ENCODE data around the gene MOCS1. TPM values are rescaled to one million over a fixed set of nuclear protein-coding genes. Genes with fewer than 3 reads are reported as not detected.

MOCS1 gene
- total and polyA plus RNA-seq, 2 experiments from 2014 or later = 17.2 to 28.1 TPM

DNA sequence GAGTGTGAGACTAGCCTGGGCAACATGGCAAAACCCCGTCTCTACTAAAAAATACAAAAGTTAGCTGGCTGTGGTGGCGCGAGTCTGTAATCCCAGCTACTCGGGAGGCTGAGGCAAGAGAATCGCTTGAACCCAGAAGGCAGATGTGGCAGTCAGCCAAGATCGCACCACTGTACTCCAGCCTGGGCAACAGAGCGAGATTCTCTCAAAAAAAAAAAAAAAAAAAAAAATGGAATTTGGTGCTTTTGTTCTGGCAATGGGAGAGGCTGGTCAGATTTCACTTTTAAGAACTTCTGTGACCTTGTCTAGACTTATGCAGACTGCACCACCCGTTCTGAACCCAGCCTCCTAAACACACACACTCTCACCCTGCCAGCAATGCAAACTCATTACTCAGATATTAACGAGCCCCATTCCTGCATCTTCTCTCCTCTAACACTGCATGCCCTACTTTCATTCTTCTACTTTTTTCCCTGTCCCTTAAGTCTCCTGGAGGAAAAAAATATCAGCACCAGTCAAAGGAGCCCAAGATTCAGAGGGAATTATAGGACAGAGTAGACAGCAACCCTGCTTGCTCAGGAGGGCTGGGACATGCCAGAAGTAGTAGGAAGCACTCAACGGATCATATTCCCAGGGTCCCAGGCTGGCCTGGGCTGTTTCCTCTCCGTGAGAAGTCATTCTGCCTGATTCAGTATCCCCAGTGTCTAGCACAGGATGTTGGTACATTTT lies 4.4 kb downstream of the MOCS1 start (continued):
- TF ChIP-seq, protein P1, sequence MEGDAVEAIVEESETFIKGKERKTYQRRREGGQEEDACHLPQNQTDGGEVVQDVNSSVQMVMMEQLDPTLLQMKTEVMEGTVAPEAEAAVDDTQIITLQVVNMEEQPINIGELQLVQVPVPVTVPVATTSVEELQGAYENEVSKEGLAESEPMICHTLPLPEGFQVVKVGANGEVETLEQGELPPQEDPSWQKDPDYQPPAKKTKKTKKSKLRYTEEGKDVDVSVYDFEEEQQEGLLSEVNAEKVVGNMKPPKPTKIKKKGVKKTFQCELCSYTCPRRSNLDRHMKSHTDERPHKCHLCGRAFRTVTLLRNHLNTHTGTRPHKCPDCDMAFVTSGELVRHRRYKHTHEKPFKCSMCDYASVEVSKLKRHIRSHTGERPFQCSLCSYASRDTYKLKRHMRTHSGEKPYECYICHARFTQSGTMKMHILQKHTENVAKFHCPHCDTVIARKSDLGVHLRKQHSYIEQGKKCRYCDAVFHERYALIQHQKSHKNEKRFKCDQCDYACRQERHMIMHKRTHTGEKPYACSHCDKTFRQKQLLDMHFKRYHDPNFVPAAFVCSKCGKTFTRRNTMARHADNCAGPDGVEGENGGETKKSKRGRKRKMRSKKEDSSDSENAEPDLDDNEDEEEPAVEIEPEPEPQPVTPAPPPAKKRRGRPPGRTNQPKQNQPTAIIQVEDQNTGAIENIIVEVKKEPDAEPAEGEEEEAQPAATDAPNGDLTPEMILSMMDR (conservative IDR thresholded peaks at IDR 0.05; ENCODE audit: low read depth in 2 of 2) = no peak
- TF ChIP-seq, protein P2, sequence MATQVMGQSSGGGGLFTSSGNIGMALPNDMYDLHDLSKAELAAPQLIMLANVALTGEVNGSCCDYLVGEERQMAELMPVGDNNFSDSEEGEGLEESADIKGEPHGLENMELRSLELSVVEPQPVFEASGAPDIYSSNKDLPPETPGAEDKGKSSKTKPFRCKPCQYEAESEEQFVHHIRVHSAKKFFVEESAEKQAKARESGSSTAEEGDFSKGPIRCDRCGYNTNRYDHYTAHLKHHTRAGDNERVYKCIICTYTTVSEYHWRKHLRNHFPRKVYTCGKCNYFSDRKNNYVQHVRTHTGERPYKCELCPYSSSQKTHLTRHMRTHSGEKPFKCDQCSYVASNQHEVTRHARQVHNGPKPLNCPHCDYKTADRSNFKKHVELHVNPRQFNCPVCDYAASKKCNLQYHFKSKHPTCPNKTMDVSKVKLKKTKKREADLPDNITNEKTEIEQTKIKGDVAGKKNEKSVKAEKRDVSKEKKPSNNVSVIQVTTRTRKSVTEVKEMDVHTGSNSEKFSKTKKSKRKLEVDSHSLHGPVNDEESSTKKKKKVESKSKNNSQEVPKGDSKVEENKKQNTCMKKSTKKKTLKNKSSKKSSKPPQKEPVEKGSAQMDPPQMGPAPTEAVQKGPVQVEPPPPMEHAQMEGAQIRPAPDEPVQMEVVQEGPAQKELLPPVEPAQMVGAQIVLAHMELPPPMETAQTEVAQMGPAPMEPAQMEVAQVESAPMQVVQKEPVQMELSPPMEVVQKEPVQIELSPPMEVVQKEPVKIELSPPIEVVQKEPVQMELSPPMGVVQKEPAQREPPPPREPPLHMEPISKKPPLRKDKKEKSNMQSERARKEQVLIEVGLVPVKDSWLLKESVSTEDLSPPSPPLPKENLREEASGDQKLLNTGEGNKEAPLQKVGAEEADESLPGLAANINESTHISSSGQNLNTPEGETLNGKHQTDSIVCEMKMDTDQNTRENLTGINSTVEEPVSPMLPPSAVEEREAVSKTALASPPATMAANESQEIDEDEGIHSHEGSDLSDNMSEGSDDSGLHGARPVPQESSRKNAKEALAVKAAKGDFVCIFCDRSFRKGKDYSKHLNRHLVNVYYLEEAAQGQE (IDR thresholded peaks at IDR 0.05; ENCODE audit: unreplicated experiment) = no peak
- TF ChIP-seq STAT1 (IDR thresholded peaks at IDR 0.05; ENCODE audit: unreplicated experiment) (no peak), CREB1 (CRISPR knock-in tag; IDR thresholded peaks at IDR 0.05; ENCODE audit: low read depth) (no peak), NANOG (IDR thresholded peaks at IDR 0.05; ENCODE audit: borderline replicate concordance) (no peak)
- TF ChIP-seq, protein P3, sequence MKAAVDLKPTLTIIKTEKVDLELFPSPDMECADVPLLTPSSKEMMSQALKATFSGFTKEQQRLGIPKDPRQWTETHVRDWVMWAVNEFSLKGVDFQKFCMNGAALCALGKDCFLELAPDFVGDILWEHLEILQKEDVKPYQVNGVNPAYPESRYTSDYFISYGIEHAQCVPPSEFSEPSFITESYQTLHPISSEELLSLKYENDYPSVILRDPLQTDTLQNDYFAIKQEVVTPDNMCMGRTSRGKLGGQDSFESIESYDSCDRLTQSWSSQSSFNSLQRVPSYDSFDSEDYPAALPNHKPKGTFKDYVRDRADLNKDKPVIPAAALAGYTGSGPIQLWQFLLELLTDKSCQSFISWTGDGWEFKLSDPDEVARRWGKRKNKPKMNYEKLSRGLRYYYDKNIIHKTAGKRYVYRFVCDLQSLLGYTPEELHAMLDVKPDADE (IDR thresholded peaks at IDR 0.05) = no peak

DNA sequence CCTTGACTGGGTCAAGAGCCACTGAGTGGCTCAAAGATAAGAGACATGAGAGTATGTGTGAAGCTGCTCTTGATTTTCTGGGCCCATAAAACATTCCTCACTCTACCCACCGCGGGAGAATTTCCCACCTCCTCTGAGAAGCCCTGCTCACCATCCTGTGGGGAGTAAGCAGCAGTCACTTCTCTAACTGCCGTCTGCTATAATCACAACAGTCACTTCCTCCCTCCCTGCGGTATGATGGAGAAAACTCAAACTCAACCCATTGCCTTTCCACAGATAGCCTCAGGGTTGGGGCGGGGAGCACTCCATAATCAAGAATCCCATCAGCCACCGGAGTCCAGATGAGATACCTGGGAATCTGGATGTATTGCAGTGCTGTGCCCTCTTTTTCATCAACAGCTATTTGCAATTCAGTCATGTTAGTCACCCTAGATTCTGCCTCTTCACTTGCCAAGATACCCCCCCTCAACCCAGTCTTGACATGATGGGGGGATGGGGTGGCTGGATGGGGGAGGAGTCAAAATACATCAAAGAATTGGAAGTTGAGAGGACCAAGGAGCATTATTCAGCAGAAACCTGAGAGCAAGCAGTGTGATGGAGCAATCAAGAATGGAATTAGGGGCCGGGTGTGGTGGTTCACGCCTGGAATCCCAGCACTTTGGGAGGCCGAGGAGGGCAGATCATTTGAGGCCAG lies 5.1 kb downstream of the MOCS1 start:
- 0 out of 2 replicates have a peak, but pooled peaks cover 3% of the 10 kb centered on the region for H3K9me2 ChIP-seq (ENCODE audit: insufficient read depth)
- H3K4me1 Mint-ChIP-seq = peaks cover 29% of the 10 kb centered on the region
- no peak overlapping the region for H3K27ac ChIP-seq (ENCODE audit: low read depth)
- H3K4me3 Mint-ChIP-seq = no peak overlapping the region
- H3K9me3 Mint-ChIP-seq = peaks cover 21% of the 10 kb centered on the region
- H3K27me3 ChIP-seq (ENCODE audit: insufficient read depth) = no peaks in the 10 kb centered on the region
- peaks cover 52% of the 10 kb centered on the region for H3K36me3 Mint-ChIP-seq (ENCODE audit: low read depth)
- no peak overlapping the region for H3K4me3 ChIP-seq
- no peak for ATAC-seq
- no peaks in the 10 kb centered on the region for H3K36me3 ChIP-seq (ENCODE audit: insufficient read depth)
- DNase-seq (ENCODE audit: low spot score) = no peak
- no peaks in the 10 kb centered on the region for H4K20me1 ChIP-seq (replicated peaks; ENCODE audit: insufficient read depth)
- peaks cover 23% of the 10 kb centered on the region for H3K4me1 ChIP-seq (ENCODE audit: insufficient read depth)
- H3F3A ChIP-seq (replicated peaks; ENCODE audit: low read depth) = no peaks in the 10 kb centered on the region
- no peak overlapping the region for H3K4me2 ChIP-seq
- H3K79me2 ChIP-seq (replicated peaks; ENCODE audit: insufficient read depth) = 0 out of 2 replicates have a peak, but pooled peaks cover 5% of the 10 kb centered on the region
- no peak overlapping the region for H3K27ac Mint-ChIP-seq
- peaks cover 29% of the 10 kb centered on the region for H3K27me3 Mint-ChIP-seq (ENCODE audit: insufficient read depth, low read depth, poor library complexity)
- no peak overlapping the region for H2AFZ ChIP-seq
- TF ChIP-seq CREB1 (CRISPR knock-in tag; IDR thresholded peaks at IDR 0.05; ENCODE audit: low read depth) (no peak), EZH2 (IDR thresholded peaks at IDR 0.05; ENCODE audit: low read depth, unreplicated experiment) (no peak), POLR2AphosphoS5 (IDR thresholded peaks at IDR 0.05; ENCODE audit: low read depth) (no peak), STAT1 (IDR thresholded peaks at IDR 0.05; ENCODE audit: unreplicated experiment) (no peak), NANOG (IDR thresholded peaks at IDR 0.05; ENCODE audit: borderline replicate concordance) (no peak)
- TF ChIP-seq, protein P3 (IDR thresholded peaks at IDR 0.05) = no peak
- TF ChIP-seq, protein P1 (conservative IDR thresholded peaks at IDR 0.05; ENCODE audit: low read depth in 2 of 2) = no peak
